ENCODE data around the gene SLX4IP. TPM values are rescaled to one million over a fixed set of nuclear protein-coding genes. Genes with fewer than 3 reads are reported as not detected.
A peak's percentile ranks its signal among the peaks of the same experiment; 100 is the strongest.

The SLX4IP gene
- polyA plus RNA-seq, 3 donors, result 0.76 to 2.5 (median 1.1) TPM

- Histone ChIP-seq H2AFZ (ENCODE audit: insufficient read depth, low read depth, low read length, poor library complexity, severe bottlenecking) (no peak overlapping the region), H3K9ac (ENCODE audit: insufficient read depth, low read length, poor library complexity, severe bottlenecking) (no peak overlapping the region), H3K9me3 (replicated peaks in 1 of 2; ENCODE audit: control insufficient read depth in 1 of 2, insufficient read depth in 1 of 2, low read length in 2 of 2) (no peaks in the 10 kb centered on the region), H3K4me3 (replicated peaks in 1 of 3; ENCODE audit: low read depth in 2 of 3, low read length in 3 of 3) (no peak overlapping the region), H3K36me3 (replicated peaks in 1 of 2; ENCODE audit: control insufficient read depth in 1 of 2, insufficient read depth in 2 of 2, low read length in 2 of 2) (peaks cover 85 to 98% of the 10 kb centered on the region in 2 donors), H3K4me2 (replicated peaks; ENCODE audit: extremely low read depth, low read length, poor library complexity, severe bottlenecking) (no peak overlapping the region), H3K27ac (ENCODE audit: low read depth in 1 of 2, low read length in 2 of 2) (no peak overlapping the region), H3K27me3 (ENCODE audit: control insufficient read depth in 2 of 2, insufficient read depth in 2 of 2, low read length in 2 of 2) (no peaks in the 10 kb centered on the region), H3K79me2 (ENCODE audit: insufficient read depth, low read length) (no peaks in the 10 kb centered on the region), H3K4me1 (ENCODE audit: control insufficient read depth in 1 of 2, insufficient read depth in 2 of 2, low read length in 2 of 2) (no peaks in the 10 kb centered on the region), H4K20me1 (ENCODE audit: insufficient read depth, low read length) (no peaks in the 10 kb centered on the region)
- Mint-ChIP-seq H3K4me3 (no peak overlapping the region), H3K9me3 (peaks cover 0 to 2% (median 0%) of the 10 kb centered on the region in 7 donors), H3K27me3 (ENCODE audit: low read depth in 3 of 3) (peaks cover 0 to 2% (median 2%) of the 10 kb centered on the region in 3 donors), H3K36me3 (peaks cover 92 to 98% of the 10 kb centered on the region in 2 donors), H3K4me1 (no peaks in the 10 kb centered on the region), H3K27ac (peak overlapping the region in 1 of 7 donors; percentile 23)
- no peak for TF ChIP-seq CTCF (IDR thresholded peaks at IDR 0.05)
- intact Hi-C loops (cut with micrococcal nuclease), result no loop called here
- WGBS (ENCODE audit: insufficient coverage), result 98% methylated on average over 7 of the region's 7 CpGs
- DNase-seq, result no peak
Observed at GRCh38 chr20:10643560-10643873, 208.4 kb downstream of the SLX4IP start.

- TF ChIP-seq CTCF (IDR thresholded peaks at IDR 0.05), result no peak
- Mint-ChIP-seq H3K4me3 (no peak overlapping the region), H3K27me3 (ENCODE audit: low read depth in 3 of 3) (peaks cover 0 to 3% (median 2%) of the 10 kb centered on the region in 3 donors), H3K9me3 (peaks cover 0 to 2% (median 0%) of the 10 kb centered on the region in 7 donors), H3K4me1 (no peaks in the 10 kb centered on the region), H3K27ac (no peak overlapping the region), H3K36me3 (peaks cover 94 to 100% of the 10 kb centered on the region in 2 donors)
- peaks cover 87 to 100% of the 10 kb centered on the region in 2 donors for H3K36me3 ChIP-seq (replicated peaks in 1 of 2; ENCODE audit: control insufficient read depth in 1 of 2, insufficient read depth in 2 of 2, low read length in 2 of 2)
- H3K4me2 ChIP-seq (replicated peaks; ENCODE audit: extremely low read depth, low read length, poor library complexity, severe bottlenecking), result no peak overlapping the region
- H3K4me3 ChIP-seq (replicated peaks in 1 of 3; ENCODE audit: low read depth in 2 of 3, low read length in 3 of 3), result no peak overlapping the region
- H3K27me3 ChIP-seq (ENCODE audit: control insufficient read depth in 2 of 2, insufficient read depth in 2 of 2, low read length in 2 of 2), result no peaks in the 10 kb centered on the region
- no peaks in the 10 kb centered on the region for H4K20me1 ChIP-seq (ENCODE audit: insufficient read depth, low read length)
- no peak overlapping the region for H3K27ac ChIP-seq (ENCODE audit: low read depth in 1 of 2, low read length in 2 of 2)
- H2AFZ ChIP-seq (ENCODE audit: insufficient read depth, low read depth, low read length, poor library complexity, severe bottlenecking), result no peak overlapping the region
- DNase-seq, result no peak
- H3K79me2 ChIP-seq (ENCODE audit: insufficient read depth, low read length), result no peaks in the 10 kb centered on the region
- 85% methylated on average over 11 of the region's 14 CpGs for WGBS (ENCODE audit: insufficient coverage)
- no peak overlapping the region for H3K9ac ChIP-seq (ENCODE audit: insufficient read depth, low read length, poor library complexity, severe bottlenecking)
- intact Hi-C loops (cut with micrococcal nuclease), result no loop called here
- no peaks in the 10 kb centered on the region for H3K4me1 ChIP-seq (ENCODE audit: control insufficient read depth in 1 of 2, insufficient read depth in 2 of 2, low read length in 2 of 2)
- H3K9me3 ChIP-seq (replicated peaks in 1 of 2; ENCODE audit: control insufficient read depth in 1 of 2, insufficient read depth in 1 of 2, low read length in 2 of 2), result no peaks in the 10 kb centered on the region
Observed at GRCh38 chr20:10644458-10645204, 209.5 kb downstream of the SLX4IP start.

Measured in CD14-positive monocyte (primary cell).